NT2/D1 (cell line): ENCODE results near the gene SBF2.

ENCODE experiments used
- DNase-seq: peaks from one replicate; pipeline ENCODE4 v3.0.0-alpha.2; 2011; ENCODE audit warnings: low read depth, low spot score
- H3K27me3 ChIP-seq: 2 replicates; pipeline ENCODE4 v1.6.0; 2011; ENCODE audit warnings: mild to moderate bottlenecking; ENCODE audit not compliant: insufficient read length, insufficient read depth
- H3K36me3 ChIP-seq: 2 replicates; pipeline ENCODE4 v1.6.1; 2011; ENCODE audit warnings: mild to moderate bottlenecking, low read length, mixed read lengths; ENCODE audit not compliant: insufficient read depth, insufficient read length
- H3K4me1 ChIP-seq: 2 replicates; pipeline ENCODE4 v1.5.1; 2011; ENCODE audit not compliant: insufficient read depth, insufficient read length
- H3K4me3 ChIP-seq: 2 replicates; pipeline ENCODE4 v1.5.1; 2011; ENCODE audit warnings: low read depth; ENCODE audit not compliant: insufficient read length
- H3K9ac ChIP-seq: 2 replicates; pipeline ENCODE4 v1.6.0; 2011; ENCODE audit warnings: low read depth; ENCODE audit not compliant: insufficient read length
- H3K9me3 ChIP-seq: 2 replicates; pipeline ENCODE4 v1.5.1; 2011; ENCODE audit warnings: mild to moderate bottlenecking, low read length; ENCODE audit not compliant: insufficient read depth
- SUZ12 ChIP-seq: IDR thresholded peaks from 2 replicates; pipeline ENCODE4 v1.6.1; 2011; ENCODE audit not compliant: insufficient read length, insufficient read depth; ENCODE audit errors: extremely low read depth
- YY1 ChIP-seq: IDR thresholded peaks from 2 replicates; pipeline ENCODE4 v1.6.1; 2011; ENCODE audit not compliant: insufficient read length, insufficient read depth
- ZNF274 ChIP-seq: IDR thresholded peaks from 2 replicates; pipeline ENCODE4 v1.6.1; 2011; ENCODE audit warnings: mild to moderate bottlenecking, low read depth, low read length

Gene SBF2

DNA sequence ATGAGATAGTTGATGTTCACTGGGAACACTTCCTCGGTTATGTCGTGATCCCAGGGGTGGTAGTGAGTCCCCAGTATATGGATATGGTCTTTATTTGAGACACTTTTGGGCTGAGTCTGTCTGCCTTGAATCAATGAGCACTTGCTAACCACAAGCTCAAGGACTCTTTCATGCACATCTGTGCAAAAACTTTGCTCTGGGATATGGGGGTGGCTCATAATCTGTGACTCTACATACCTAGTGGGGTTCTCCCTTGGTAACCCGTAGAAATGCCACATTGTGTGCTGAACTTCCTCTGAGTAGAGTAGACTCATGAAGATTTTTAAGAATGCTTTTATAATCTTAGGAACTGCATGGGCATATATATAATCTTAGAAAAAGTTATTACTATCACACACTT, 560.8 kb downstream of the SBF2 start:
- Histone ChIP-seq H3K9me3 (no peaks in the 10 kb centered on the region), H3K27me3 (no peaks in the 10 kb centered on the region), H3K4me1 (no peaks in the 10 kb centered on the region), H3K4me3 (no peak overlapping the region), H3K9ac (no peak overlapping the region), H3K36me3 (peaks cover 70% of the 10 kb centered on the region)
- no peak for DNase-seq
- TF ChIP-seq YY1 (no peak), ZNF274 (no peak), SUZ12 (no peak)

- H3K36me3 ChIP-seq, result peaks cover 72% of the 10 kb centered on the region
- no peak for DNase-seq
- no peak overlapping the region for H3K9ac ChIP-seq
- no peaks in the 10 kb centered on the region for H3K27me3 ChIP-seq
- H3K4me3 ChIP-seq, result no peak overlapping the region
- TF ChIP-seq SUZ12, result no peak
- H3K4me1 ChIP-seq, result no peaks in the 10 kb centered on the region
- no peaks in the 10 kb centered on the region for H3K9me3 ChIP-seq
Observed at GRCh38 chr11:9732453-9732852, 561.6 kb downstream of the SBF2 start.

- Histone ChIP-seq H3K27me3 (no peaks in the 10 kb centered on the region), H3K4me3 (no peak overlapping the region), H3K9ac (no peak overlapping the region), H3K4me1 (no peaks in the 10 kb centered on the region), H3K9me3 (no peaks in the 10 kb centered on the region), H3K36me3 (peaks cover 62% of the 10 kb centered on the region)
- TF ChIP-seq SUZ12, result no peak
- no peak for TF ChIP-seq YY1
- no peak for TF ChIP-seq ZNF274
- DNase-seq, result no peak
Observed at GRCh38 chr11:9731256-9731655, 562.8 kb downstream of the SBF2 start.
